ENCODE data around the gene ASB1.

Gene ASB1

DNA sequence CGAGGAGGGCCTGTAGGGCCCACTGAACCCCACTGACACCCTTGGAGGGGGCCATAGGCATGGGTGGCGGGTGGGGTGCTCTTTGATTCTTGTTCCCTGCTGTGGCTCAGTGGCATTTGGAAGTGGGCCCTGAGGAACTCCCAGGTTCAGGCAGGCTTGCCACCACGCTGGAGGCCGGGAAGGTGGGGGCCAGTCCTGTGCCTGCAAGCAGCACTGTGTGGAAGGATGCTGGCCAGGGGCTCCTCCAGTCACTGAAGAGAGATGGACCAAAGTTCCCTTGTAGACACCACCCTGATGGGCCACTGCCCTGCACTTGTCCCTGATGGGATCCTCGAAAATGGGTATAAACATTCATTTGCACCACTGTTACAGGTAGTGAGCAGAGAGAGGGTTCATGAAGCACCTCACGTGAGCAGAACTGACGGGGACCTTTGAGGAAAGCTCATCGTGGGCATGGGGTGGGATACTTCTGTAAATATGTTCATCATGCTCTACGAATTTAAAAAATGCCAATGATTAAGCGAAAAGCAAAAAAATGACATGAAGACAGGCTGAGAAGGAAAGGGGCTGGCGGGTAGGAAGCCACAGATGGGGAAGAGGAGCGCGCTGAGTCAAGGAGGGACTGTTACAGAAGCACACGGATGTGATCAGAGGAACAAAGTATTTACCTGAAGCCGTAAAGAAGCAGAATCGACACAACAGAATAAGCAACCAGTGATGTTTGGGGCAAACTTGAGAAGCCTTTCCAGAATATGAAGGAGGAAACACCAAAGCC is 45.2 kb upstream of the ASB1 start:
- ATAC-seq = no peak
- TF ChIP-seq, protein P1, sequence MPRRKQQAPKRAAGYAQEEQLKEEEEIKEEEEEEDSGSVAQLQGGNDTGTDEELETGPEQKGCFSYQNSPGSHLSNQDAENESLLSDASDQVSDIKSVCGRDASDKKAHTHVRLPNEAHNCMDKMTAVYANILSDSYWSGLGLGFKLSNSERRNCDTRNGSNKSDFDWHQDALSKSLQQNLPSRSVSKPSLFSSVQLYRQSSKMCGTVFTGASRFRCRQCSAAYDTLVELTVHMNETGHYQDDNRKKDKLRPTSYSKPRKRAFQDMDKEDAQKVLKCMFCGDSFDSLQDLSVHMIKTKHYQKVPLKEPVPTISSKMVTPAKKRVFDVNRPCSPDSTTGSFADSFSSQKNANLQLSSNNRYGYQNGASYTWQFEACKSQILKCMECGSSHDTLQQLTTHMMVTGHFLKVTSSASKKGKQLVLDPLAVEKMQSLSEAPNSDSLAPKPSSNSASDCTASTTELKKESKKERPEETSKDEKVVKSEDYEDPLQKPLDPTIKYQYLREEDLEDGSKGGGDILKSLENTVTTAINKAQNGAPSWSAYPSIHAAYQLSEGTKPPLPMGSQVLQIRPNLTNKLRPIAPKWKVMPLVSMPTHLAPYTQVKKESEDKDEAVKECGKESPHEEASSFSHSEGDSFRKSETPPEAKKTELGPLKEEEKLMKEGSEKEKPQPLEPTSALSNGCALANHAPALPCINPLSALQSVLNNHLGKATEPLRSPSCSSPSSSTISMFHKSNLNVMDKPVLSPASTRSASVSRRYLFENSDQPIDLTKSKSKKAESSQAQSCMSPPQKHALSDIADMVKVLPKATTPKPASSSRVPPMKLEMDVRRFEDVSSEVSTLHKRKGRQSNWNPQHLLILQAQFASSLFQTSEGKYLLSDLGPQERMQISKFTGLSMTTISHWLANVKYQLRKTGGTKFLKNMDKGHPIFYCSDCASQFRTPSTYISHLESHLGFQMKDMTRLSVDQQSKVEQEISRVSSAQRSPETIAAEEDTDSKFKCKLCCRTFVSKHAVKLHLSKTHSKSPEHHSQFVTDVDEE (CRISPR knock-in tag; IDR thresholded peaks at IDR 0.05) = no peak
- TF ChIP-seq, protein P2, sequence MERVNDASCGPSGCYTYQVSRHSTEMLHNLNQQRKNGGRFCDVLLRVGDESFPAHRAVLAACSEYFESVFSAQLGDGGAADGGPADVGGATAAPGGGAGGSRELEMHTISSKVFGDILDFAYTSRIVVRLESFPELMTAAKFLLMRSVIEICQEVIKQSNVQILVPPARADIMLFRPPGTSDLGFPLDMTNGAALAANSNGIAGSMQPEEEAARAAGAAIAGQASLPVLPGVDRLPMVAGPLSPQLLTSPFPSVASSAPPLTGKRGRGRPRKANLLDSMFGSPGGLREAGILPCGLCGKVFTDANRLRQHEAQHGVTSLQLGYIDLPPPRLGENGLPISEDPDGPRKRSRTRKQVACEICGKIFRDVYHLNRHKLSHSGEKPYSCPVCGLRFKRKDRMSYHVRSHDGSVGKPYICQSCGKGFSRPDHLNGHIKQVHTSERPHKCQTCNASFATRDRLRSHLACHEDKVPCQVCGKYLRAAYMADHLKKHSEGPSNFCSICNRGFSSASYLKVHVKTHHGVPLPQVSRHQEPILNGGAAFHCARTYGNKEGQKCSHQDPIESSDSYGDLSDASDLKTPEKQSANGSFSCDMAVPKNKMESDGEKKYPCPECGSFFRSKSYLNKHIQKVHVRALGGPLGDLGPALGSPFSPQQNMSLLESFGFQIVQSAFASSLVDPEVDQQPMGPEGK (CRISPR knock-in tag; IDR thresholded peaks at IDR 0.05; ENCODE audit: borderline replicate concordance) = no peak
- TF ChIP-seq, protein P3, sequence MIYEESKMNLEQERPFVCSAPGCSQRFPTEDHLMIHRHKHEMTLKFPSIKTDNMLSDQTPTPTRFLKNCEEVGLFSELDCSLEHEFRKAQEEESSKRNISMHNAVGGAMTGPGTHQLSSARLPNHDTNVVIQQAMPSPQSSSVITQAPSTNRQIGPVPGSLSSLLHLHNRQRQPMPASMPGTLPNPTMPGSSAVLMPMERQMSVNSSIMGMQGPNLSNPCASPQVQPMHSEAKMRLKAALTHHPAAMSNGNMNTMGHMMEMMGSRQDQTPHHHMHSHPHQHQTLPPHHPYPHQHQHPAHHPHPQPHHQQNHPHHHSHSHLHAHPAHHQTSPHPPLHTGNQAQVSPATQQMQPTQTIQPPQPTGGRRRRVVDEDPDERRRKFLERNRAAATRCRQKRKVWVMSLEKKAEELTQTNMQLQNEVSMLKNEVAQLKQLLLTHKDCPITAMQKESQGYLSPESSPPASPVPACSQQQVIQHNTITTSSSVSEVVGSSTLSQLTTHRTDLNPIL (CRISPR knock-in tag; IDR thresholded peaks at IDR 0.05; ENCODE audit: low read depth) = no peak
- TF ChIP-seq PPARA (CRISPR knock-in tag; IDR thresholded peaks at IDR 0.05; ENCODE audit: borderline replicate concordance) = no peak
- TF ChIP-seq ZNF70 (CRISPR knock-in tag; IDR thresholded peaks at IDR 0.05) = no peak
- TF ChIP-seq ZFP30 (CRISPR knock-in tag; IDR thresholded peaks at IDR 0.05) = no peak
- TF ChIP-seq, protein P4, sequence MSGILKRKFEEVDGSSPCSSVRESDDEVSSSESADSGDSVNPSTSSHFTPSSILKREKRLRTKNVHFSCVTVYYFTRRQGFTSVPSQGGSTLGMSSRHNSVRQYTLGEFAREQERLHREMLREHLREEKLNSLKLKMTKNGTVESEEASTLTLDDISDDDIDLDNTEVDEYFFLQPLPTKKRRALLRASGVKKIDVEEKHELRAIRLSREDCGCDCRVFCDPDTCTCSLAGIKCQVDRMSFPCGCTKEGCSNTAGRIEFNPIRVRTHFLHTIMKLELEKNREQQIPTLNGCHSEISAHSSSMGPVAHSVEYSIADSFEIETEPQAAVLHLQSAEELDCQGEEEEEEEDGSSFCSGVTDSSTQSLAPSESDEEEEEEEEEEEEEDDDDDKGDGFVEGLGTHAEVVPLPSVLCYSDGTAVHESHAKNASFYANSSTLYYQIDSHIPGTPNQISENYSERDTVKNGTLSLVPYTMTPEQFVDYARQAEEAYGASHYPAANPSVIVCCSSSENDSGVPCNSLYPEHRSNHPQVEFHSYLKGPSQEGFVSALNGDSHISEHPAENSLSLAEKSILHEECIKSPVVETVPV (CRISPR knock-in tag; IDR thresholded peaks at IDR 0.05) = no peak
- TF ChIP-seq ESRRG (CRISPR knock-in tag; IDR thresholded peaks at IDR 0.05) = no peak
- TF ChIP-seq ZNF8 (CRISPR knock-in tag; IDR thresholded peaks at IDR 0.05) = no peak
- TF ChIP-seq SNAI2 (CRISPR knock-in tag; IDR thresholded peaks at IDR 0.05) = no peak
- no peak for TF ChIP-seq ISL1 (CRISPR knock-in tag; IDR thresholded peaks at IDR 0.05)
- TF ChIP-seq ZNF565 (CRISPR knock-in tag; conservative IDR thresholded peaks at IDR 0.05; ENCODE audit: low read depth) = no peak
- no peak for TF ChIP-seq ARNTL (CRISPR knock-in tag; IDR thresholded peaks at IDR 0.05; ENCODE audit: borderline replicate concordance, low read depth)
- TF ChIP-seq TOX (CRISPR knock-in tag; IDR thresholded peaks at IDR 0.05; ENCODE audit: borderline replicate concordance) = no peak

DNA sequence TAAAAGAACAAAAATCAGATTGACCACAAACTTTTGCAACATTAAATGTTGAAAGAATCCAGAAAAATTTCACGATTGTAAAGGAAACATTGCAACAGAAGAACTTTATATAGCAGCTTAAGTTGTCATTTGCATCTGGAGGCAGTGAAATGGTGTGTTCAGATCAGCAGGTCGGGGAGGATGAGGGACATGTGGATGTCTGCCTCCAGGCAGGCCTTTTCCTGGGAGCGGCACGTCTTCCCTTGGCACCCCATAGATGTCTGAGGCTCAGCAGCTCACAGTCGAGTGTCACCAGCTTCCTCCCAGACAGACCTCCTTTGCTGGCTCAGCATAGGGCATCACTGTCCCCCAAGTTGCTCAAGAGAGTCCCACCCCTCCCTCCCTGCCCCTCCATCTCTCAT is 44.3 kb upstream of the ASB1 start:
- no peak for ATAC-seq
- TF ChIP-seq, protein P4 (CRISPR knock-in tag; IDR thresholded peaks at IDR 0.05) = no peak
- TF ChIP-seq ZNF565 (CRISPR knock-in tag; conservative IDR thresholded peaks at IDR 0.05; ENCODE audit: low read depth) (no peak), ZFP3 (CRISPR knock-in tag; IDR thresholded peaks at IDR 0.05) (no peak), ZNF8 (CRISPR knock-in tag; IDR thresholded peaks at IDR 0.05) (no peak), ARNTL (CRISPR knock-in tag; IDR thresholded peaks at IDR 0.05; ENCODE audit: borderline replicate concordance, low read depth) (no peak), TCF4 (CRISPR knock-in tag; IDR thresholded peaks at IDR 0.05; ENCODE audit: borderline replicate concordance) (no peak), SNAI2 (CRISPR knock-in tag; IDR thresholded peaks at IDR 0.05) (no peak), CSDC2 (CRISPR knock-in tag; IDR thresholded peaks at IDR 0.05) (no peak), RARB (CRISPR knock-in tag; IDR thresholded peaks at IDR 0.05) (no peak), TOX (CRISPR knock-in tag; IDR thresholded peaks at IDR 0.05; ENCODE audit: borderline replicate concordance) (no peak), ZC3H10 (CRISPR knock-in tag; IDR thresholded peaks at IDR 0.05) (no peak), ZNF70 (CRISPR knock-in tag; IDR thresholded peaks at IDR 0.05) (no peak), ISL1 (CRISPR knock-in tag; IDR thresholded peaks at IDR 0.05) (no peak)
- TF ChIP-seq, protein P2 (CRISPR knock-in tag; IDR thresholded peaks at IDR 0.05; ENCODE audit: borderline replicate concordance) = no peak
